Ovary (tissue), 9 donors: ENCODE results near the gene NEMF. TPM values are rescaled to one million over a fixed set of nuclear protein-coding genes. Genes with fewer than 3 reads are reported as not detected.

Experiments used
- DNase-seq, 5 donors: peaks; one replicate each; pipeline ENCODE4 v3.0.0-alpha.2; 2019 to 2020
- H3K27ac ChIP-seq, 2 donors: fragments of 200-600 bp; one replicate each; pipeline versions ENCODE4 v1.5.1 to v1.8.0; 2019 to 2022
- H3K27me3 ChIP-seq: fragments of 200-600 bp; one replicate; pipeline ENCODE4 v1.8.0; 2022
- H3K36me3 ChIP-seq: fragments of 200-600 bp; sonication (generic); one replicate; pipeline ENCODE4 v1.5.1; 2019
- H3K4me1 ChIP-seq: one replicate; pipeline ENCODE4 v1.8.1; 2013; ENCODE audit warnings: mild to moderate bottlenecking, moderate library complexity; ENCODE audit not compliant: insufficient read depth
- H3K4me3 ChIP-seq: fragments of 200-600 bp; sonication (generic); one replicate; pipeline ENCODE4 v1.5.1; 2017
- H3K9me3 ChIP-seq, 2 donors: fragments of 200-600 bp in 1 of 2; sonication (generic) in 1 of 2; one replicate each; pipeline versions ENCODE4 v1.5.1 to v1.8.1; 2013 to 2019; ENCODE audit warnings: mild to moderate bottlenecking in 1 of 2, moderate library complexity in 1 of 2
- EP300 ChIP-seq: sonication (generic); formaldehyde crosslinking; IDR thresholded peaks from one replicate; pipeline ENCODE4 v1.6.1; 2017; ENCODE audit warnings: antibody characterized with exemption
- POLR2A ChIP-seq: fragments of 450-650 bp; IDR thresholded peaks from one replicate; pipeline ENCODE4 v1.6.1; 2017; ENCODE audit warnings: antibody characterized with exemption, mild to moderate bottlenecking, moderate library complexity
- WGBS, 3 donors: extraction: QIAGEN DNeasy Blood & Tissue Kit in 1 of 3; methylation state at CpG; one replicate each; pipeline versions ENCODE4 v1.1.5 to v1.1.7; 2013 to 2017; 5-methylcytosine and 5-hydroxymethylcytosine counted together
- intact Hi-C, 4 donors: fragments of 100-400 bp; cut with DNase I; formaldehyde crosslinking; loops; one replicate each; pipeline versions ENCODE4 v1.11.0 to v1.15.1; 2022 to 2023
- polyA plus RNA-seq, 2 donors: library from polyadenylated mRNA; stranded (reverse); fragments of 200-250 nt in 1 of 2; fragments of 350-450 nt in 1 of 2; fragmentation: Illumina TruSeq in 1 of 2; extraction: RNeasy Lipid Tissue Mini Kit (QIAGEN cat#74804) in 1 of 2; gene quantifications; one replicate each; pipeline ENCODE4 v1.2.3, GENCODE V29; 2013 to 2014
- total RNA-seq, 7 donors: library from RNA; depleted of rRNA in 2 of 7; stranded (reverse); fragments of >200 nt in 2 of 7; fragmentation: NEBNext Ultra II Directional in 3 of 7; extraction: Animal tissue kit (Norgen Biotek cat#: 25700) in 3 of 7; gene quantifications; one replicate each; pipeline versions ENCODE4 v1.1.0 to v1.2.4, GENCODE V29; 2016 to 2023
- TF ChIP-seq, protein P1 (sequence below), 3 donors: fragments of 450-650 bp in 2 of 3; fragments of 200-600 bp in 1 of 3; IDR thresholded peaks; one replicate each; pipeline versions ENCODE4 v1.5.1 to v1.8.0; 2016 to 2022; ENCODE audit warnings: antibody characterized with exemption in 3 of 3, mild to moderate bottlenecking in 1 of 3
- donor health status: DM: no; HTN: no; CAD: no; lungs with moderate emphysema.
- donor health status: DM: no; HTN: no; CAD: no.
- donor health status: Bipolar disorder and iron deficiency.
- donor health status: DM: yes; HTN: yes; CAD: no.
- donor health status: DM: no; HTN: no; CAD: no.
- donor health status: DM: yes; HTN: yes; CAD: no.

The NEMF gene
- total and polyA plus RNA-seq, 9 donors = 20.9 to 98.9 (median 68.6) TPM

DNA sequence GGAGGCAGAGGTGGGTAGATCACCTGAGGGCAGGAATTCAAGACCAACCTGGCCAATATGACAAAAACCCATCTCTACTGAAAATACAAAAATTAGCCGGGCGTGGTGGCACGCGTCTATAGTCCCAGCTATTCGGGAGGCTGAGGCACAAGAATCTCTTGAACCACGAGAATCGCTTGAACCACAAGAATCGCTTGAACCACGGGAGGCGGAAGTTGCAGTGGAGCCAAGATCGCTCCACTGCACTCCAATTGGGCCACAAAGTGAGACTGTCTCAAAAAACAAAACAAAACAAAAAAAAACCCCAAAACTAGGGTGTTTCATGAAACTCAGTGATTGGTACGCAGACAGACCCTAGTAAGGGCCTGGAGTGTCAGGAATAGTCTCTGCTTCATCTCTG lies 33.9 kb upstream of the NEMF start:
- intact Hi-C loops = loop anchor here in 1 of 4 donors (10.0 kb wide), 1 partner anchor 218 kb away; no protein-coding TSS in a partner anchor
- Histone ChIP-seq H3K4me3 (no peak overlapping the region), H3K9me3 (no peaks in the 10 kb centered on the region), H3K4me1 (peaks cover 5% of the 10 kb centered on the region), H3K36me3 (no peaks in the 10 kb centered on the region), H3K27ac (no peak overlapping the region), H3K27me3 (no peaks in the 10 kb centered on the region)
- DNase-seq = no peak
- WGBS, 3 donors = 93 to 95% (median 94%) methylated on average over 12 of the region's 12 CpGs
- no peak for TF ChIP-seq POLR2A
- TF ChIP-seq, protein P1, sequence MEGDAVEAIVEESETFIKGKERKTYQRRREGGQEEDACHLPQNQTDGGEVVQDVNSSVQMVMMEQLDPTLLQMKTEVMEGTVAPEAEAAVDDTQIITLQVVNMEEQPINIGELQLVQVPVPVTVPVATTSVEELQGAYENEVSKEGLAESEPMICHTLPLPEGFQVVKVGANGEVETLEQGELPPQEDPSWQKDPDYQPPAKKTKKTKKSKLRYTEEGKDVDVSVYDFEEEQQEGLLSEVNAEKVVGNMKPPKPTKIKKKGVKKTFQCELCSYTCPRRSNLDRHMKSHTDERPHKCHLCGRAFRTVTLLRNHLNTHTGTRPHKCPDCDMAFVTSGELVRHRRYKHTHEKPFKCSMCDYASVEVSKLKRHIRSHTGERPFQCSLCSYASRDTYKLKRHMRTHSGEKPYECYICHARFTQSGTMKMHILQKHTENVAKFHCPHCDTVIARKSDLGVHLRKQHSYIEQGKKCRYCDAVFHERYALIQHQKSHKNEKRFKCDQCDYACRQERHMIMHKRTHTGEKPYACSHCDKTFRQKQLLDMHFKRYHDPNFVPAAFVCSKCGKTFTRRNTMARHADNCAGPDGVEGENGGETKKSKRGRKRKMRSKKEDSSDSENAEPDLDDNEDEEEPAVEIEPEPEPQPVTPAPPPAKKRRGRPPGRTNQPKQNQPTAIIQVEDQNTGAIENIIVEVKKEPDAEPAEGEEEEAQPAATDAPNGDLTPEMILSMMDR (IDR thresholded peaks at IDR 0.05) = no peak
- no peak for TF ChIP-seq EP300

DNA sequence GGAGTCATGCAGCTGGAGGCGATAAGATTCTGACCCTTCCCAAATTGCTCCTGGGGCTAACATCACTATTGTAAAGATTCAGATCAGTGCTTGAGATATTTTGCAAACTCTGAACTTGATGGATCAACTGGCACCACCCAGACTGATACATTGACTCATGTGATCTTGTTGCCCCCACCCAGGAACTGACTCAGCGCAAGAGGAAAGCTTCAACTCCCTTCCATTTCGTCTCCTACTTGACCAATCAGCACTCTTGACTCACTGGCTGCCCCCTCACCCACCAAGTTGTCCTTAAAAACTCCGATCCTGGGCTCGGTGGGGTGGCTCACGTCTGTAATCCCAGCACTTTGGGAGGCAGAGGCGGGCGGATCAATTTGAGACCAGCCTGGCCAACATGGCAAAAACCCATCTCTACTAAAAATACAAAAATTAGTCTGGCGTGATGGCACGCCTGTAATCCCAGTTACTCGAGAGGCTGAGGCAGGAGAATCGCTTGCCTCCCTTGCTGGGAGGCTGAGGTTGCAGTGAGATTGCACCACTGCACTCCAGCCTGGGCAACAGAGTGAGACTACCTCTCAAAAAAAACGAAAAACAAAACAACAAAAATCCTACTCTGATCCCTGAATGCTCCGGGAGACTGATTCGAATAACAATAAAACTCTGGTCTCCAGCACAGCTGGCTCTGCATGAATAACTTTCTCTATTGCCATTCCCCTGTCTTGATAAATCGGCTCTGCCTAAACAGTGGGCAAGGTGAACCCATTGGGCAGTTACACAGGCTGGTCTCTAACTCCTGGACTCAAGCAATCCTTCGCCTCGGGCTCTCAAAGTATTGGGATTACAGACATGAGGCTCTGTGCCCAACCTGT lies 30.5 kb upstream of the NEMF start:
- Histone ChIP-seq H3K27me3 (no peaks in the 10 kb centered on the region), H3K36me3 (no peaks in the 10 kb centered on the region), H3K4me1 (peaks cover 5% of the 10 kb centered on the region), H3K27ac (no peak overlapping the region), H3K9me3 (no peaks in the 10 kb centered on the region), H3K4me3 (no peak overlapping the region)
- no peak for DNase-seq
- WGBS, 3 donors = 60 to 79% (median 75%) methylated on average over 18 of the region's 18 CpGs
- no peak for TF ChIP-seq EP300
- no peak for TF ChIP-seq POLR2A
- TF ChIP-seq, protein P1 (IDR thresholded peaks at IDR 0.05) = no peak
- intact Hi-C loops = loop anchor here in 1 of 4 donors (10.0 kb wide), 1 partner anchor 222 kb away; no protein-coding TSS in a partner anchor

DNA sequence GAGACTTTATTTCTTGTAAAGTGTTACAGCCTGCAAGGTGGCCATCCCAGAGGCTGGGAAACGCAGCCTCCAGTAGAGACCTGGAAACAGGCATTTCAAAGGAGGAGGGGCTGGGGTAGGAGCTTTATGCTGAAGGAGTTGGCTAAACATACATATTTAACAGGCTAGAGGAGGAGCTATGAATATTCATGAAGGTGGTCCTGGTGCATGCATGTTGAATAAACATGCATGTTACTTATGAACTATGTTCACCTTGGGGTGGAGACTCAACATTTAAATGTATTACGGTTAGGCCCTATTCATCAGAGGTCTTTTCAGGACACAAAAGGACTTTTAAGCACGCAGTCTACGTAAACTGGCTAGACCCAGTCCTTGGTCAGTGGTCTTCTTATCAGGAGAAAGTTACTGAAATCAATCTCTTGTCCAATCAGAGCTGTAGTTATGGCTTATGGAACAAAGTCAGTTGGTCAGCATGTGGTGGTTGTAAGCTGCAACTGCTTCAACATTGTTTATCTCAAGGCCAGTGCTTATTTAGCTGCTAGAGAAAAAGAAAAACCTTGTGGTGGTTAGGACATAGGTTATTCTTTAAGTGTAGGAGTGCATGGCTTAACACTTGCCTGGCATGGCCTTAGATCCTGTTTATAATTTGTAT lies 28.9 kb upstream of the NEMF start:
- Histone ChIP-seq H3K27ac (no peak overlapping the region), H3K4me3 (no peak overlapping the region), H3K9me3 (no peaks in the 10 kb centered on the region), H3K4me1 (peaks cover 5% of the 10 kb centered on the region), H3K27me3 (no peaks in the 10 kb centered on the region), H3K36me3 (no peaks in the 10 kb centered on the region)
- intact Hi-C loops = loop anchor here in 1 of 4 donors (10.0 kb wide), 1 partner anchor 223 kb away; no protein-coding TSS in a partner anchor
- no peak for DNase-seq
- TF ChIP-seq, protein P1 (IDR thresholded peaks at IDR 0.05) = no peak
- TF ChIP-seq EP300 (no peak), POLR2A (no peak)
- 27 to 55% (median 41%) methylated on average over 4 of the region's 4 CpGs for WGBS, 3 donors

DNA sequence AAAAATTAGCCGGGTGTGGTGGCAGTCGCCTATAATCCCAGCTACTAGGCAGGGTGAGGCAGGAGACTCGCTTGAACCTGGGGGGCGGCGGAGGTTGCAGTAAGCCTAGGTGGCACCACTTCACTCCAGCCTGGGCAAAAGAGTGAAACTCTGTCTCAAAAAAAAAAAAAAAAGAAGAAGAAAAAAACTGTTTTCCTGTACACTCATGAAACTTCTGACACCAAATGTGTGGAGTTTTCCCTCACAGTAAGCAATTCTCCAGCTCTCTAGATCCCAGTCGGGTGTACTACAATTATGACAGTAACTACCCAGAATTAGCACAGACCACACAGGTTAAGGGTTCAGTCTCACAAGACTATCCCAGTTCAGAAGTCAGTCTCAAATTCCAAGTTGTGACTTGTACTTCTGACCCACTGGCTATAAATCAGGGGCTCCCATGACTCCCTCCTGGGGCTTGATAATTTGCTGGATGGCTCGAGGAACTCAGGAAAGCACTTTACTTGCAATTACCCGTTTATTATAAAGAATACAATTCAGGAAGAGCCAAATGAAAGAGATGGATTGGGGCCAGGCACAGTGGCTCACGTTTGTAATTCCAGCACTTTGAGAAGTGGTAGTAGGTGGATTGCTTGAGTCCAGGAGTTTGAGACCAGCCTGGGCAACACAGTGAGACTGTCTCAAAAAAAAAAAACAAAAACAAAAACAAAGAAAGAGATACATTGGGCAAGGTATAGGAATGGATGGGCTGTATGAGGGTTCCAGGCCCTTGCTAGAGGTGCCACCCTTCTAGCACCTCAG lies 27.9 kb upstream of the NEMF start:
- 46 to 49% (median 47%) methylated on average over 9 of the region's 9 CpGs for WGBS, 3 donors
- TF ChIP-seq EP300 (no peak), POLR2A (no peak)
- TF ChIP-seq, protein P1 (IDR thresholded peaks at IDR 0.05) = no peak
- no peak for DNase-seq
- Histone ChIP-seq H3K27ac (no peak overlapping the region), H3K36me3 (no peaks in the 10 kb centered on the region), H3K27me3 (no peaks in the 10 kb centered on the region), H3K4me3 (no peak overlapping the region), H3K4me1 (peaks cover 5% of the 10 kb centered on the region), H3K9me3 (no peaks in the 10 kb centered on the region)
- intact Hi-C loops = loop anchor here in 1 of 4 donors (10.0 kb wide), 1 partner anchor 224 kb away; no protein-coding TSS in a partner anchor
